Subcutaneous adipose tissue (tissue), 4 donors: ENCODE measurements around the gene MTMR2. TPM values are rescaled to one million over a fixed set of nuclear protein-coding genes. Genes with fewer than 3 reads are reported as not detected.

Experiments used
- CTCF ChIP-seq: fragments of 450-650 bp; IDR thresholded peaks from one replicate; pipeline ENCODE4 v1.5.1; 2016; ENCODE audit warnings: low read depth, mild to moderate bottlenecking, control low read depth, antibody characterized with exemption, moderate library complexity
- total RNA-seq, 4 donors: library from RNA; depleted of rRNA; stranded (reverse); fragments of >200 nt; gene quantifications; one replicate each; pipeline ENCODE4 v1.1.0, GENCODE V29; 2016

Gene MTMR2
- total RNA-seq, 4 donors from 2014 or later = 19.8 to 36.5 (median 27.6) TPM

GRCh38 chr11:95897731-95898130, 26.2 kb downstream of the MTMR2 start:
- no peak for TF ChIP-seq CTCF

- no peak for TF ChIP-seq CTCF
These were observed 28.1 kb downstream of the MTMR2 start for GRCh38 chr11:95895815-95896214.

GRCh38 chr11:95892892-95893570, 30.9 kb downstream of the MTMR2 start:
- no peak for TF ChIP-seq CTCF

GRCh38 chr11:95892492-95892891, 31.4 kb downstream of the MTMR2 start:
- no peak for TF ChIP-seq CTCF

- TF ChIP-seq CTCF = no peak
These were observed 32.3 kb downstream of the MTMR2 start for GRCh38 chr11:95891423-95892170.

GRCh38 chr11:95888852-95889251, 35.1 kb downstream of the MTMR2 start:
- TF ChIP-seq CTCF = no peak

- no peak for TF ChIP-seq CTCF
These were observed 35.5 kb downstream of the MTMR2 start for GRCh38 chr11:95888439-95888838.
